ENCODE measurements around the gene VSIG10L2.

DNA sequence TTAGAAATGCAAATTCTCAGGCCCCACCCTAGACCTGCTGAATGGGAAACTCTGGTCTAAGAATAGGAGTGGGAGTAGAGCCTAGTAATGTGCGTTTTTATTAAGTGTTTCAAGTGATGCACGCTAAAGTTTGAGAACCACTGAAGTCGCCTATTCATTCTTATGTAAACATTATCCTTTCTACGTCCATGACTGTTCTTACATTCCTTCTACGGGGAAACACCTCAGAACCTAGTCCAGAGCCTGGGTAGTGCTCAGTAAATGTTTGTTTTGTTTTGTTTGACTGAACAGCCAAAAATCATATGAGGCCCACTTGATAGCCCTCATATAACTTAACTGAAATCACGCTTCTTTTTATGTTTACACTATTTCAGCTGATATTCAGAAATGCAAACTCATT is 29.8 kb downstream of the VSIG10L2 start:
- TF ChIP-seq SUZ12 (IDR thresholded peaks at IDR 0.05) = no peak
- TF ChIP-seq SP1 (IDR thresholded peaks at IDR 0.05) = no peak
- TF ChIP-seq ARNT (IDR thresholded peaks at IDR 0.05) = no peak
